K562 (cell line): Measurements from ENCODE around the gene DCP2. TPM values are rescaled to one million over a fixed set of nuclear protein-coding genes. Genes with fewer than 3 reads are reported as not detected.
"Not testable (repeated sequence)": the region's sequence is repeated elsewhere in the genome, so short reads cannot be mapped to it uniquely, and the experiment has no call there.

Experiments used
- ATAC-seq: fragments of 200-7000 bp; cut with Tn5 transposase; 3 replicates; pipeline ENCODE4 v1.9.1; 2020; ENCODE audit warnings: moderate library complexity
- BruUV-seq: library from RNA; stranded (reverse); fragments of 400-500 nt; replicated peaks from 2 replicates; lab custom pipeline; 2021; lab: Mats Ljungman, UMichigan
- CTCF ChIA-PET: fragments of 300-600 bp; formaldehyde crosslinking; extraction: SDS; loops from one replicate; lab custom pipeline; 2021; ENCODE audit warnings: low intra/inter-chr PET ratio; lab: Yijun Ruan, JAX
- POLR2A ChIA-PET: fragments of 300-600, 350-650 bp; sonication (Branson Sonifier 250); formaldehyde crosslinking; extraction: SDS; loops from one replicate; lab custom pipeline; 2021; ENCODE audit warnings: antibody characterized with exemption, inconsistent platforms; lab: Yijun Ruan, JAX
- DNase-seq, 4 experiments: peaks; one replicate each; pipeline versions ENCODE4 v3.0.0 to v3.0.0-alpha.2; 2011 to 2018; ENCODE audit warnings: low spot score in 3 of 4, mixed read lengths in 3 of 4; ENCODE audit errors: extremely low read depth in 1 of 4
- FAIRE-seq: peaks from 2 replicates; lab custom pipeline; 2011; peaks lifted over from hg19 to GRCh38; lab: Jason Lieb, UNC
- H2AFZ ChIP-seq: 2 replicates; pipeline ENCODE4 v1.6.0; 2011; ENCODE audit warnings: low read depth, low read length, control low read depth, inconsistent platforms
- H3K27ac ChIP-seq: fragments of 200-600 bp; 3 replicates; pipeline ENCODE4 v1.8.0; 2011; ENCODE audit warnings: low read depth, mild to moderate bottlenecking, control low read depth, inconsistent platforms, low read length, moderate library complexity, mixed read lengths; ENCODE audit errors: extremely low read depth
- H3K27me3 ChIP-seq, 2 experiments: fragments of 300-600 bp in 1 of 2; 2 replicates in 1 of 2; 3 replicates in 1 of 2; pipeline versions ENCODE4 v1.6.0 to v1.8.0; 2011; ENCODE audit warnings: inconsistent platforms in 2 of 2, low read length in 2 of 2, mild to moderate bottlenecking in 1 of 2, mixed read lengths in 1 of 2, moderate library complexity in 1 of 2; ENCODE audit not compliant: control insufficient read depth in 2 of 2, insufficient read depth in 2 of 2
- H3K36me3 ChIP-seq: fragments of 300-600 bp; 3 replicates; pipeline ENCODE4 v1.8.0; 2011; ENCODE audit warnings: mild to moderate bottlenecking, low read length, inconsistent platforms; ENCODE audit not compliant: control insufficient read depth, insufficient read depth
- H3K4me1 ChIP-seq, 2 experiments: fragments of 200-600 bp in 1 of 2; replicated peaks in 1 of 2; 2 replicates in 1 of 2; 3 replicates in 1 of 2; pipeline versions ENCODE4 v1.5.1 to v1.8.0; 2011; ENCODE audit warnings: inconsistent platforms in 2 of 2, low read length in 2 of 2, mild to moderate bottlenecking in 1 of 2, mixed read lengths in 1 of 2, moderate library complexity in 1 of 2; ENCODE audit not compliant: control insufficient read depth in 2 of 2, insufficient read depth in 2 of 2
- H3K4me2 ChIP-seq: 2 replicates; pipeline ENCODE4 v1.6.1; 2011; ENCODE audit warnings: low read length, control low read depth, inconsistent platforms, mixed read lengths; ENCODE audit not compliant: insufficient read depth
- H3K4me3 ChIP-seq: fragments of 200-600 bp; sonication (generic), shearing (Covaris generic); 2 replicates; pipeline ENCODE4 v1.5.1; 2016; ENCODE audit warnings: control low read depth, inconsistent platforms
- H3K79me2 ChIP-seq: fragments of 200-600 bp; 3 replicates; pipeline ENCODE4 v1.8.0; 2011; ENCODE audit warnings: low read length, inconsistent platforms; ENCODE audit not compliant: control insufficient read depth, insufficient read depth
- H3K9ac ChIP-seq, 2 experiments: 2 replicates each; pipeline versions ENCODE4 v1.6.0 to v1.6.1; 2011; ENCODE audit warnings: low read depth in 2 of 2, low read length in 2 of 2, control low read depth in 1 of 2, inconsistent platforms in 1 of 2, mild to moderate bottlenecking in 1 of 2, mixed read lengths in 1 of 2; ENCODE audit not compliant: insufficient read depth in 1 of 2
- H3K9me1 ChIP-seq: one replicate; pipeline ENCODE4 v1.6.0; 2011; ENCODE audit warnings: inconsistent platforms, mild to moderate bottlenecking, low read length, moderate library complexity; ENCODE audit not compliant: control insufficient read depth, insufficient read depth
- H3K9me3 ChIP-seq: replicated peaks from 2 replicates; pipeline ENCODE4 v1.5.1; 2011; ENCODE audit warnings: low read depth, low read length, inconsistent platforms; ENCODE audit not compliant: control insufficient read depth, insufficient read depth
- H4K20me1 ChIP-seq: replicated peaks from 2 replicates; pipeline ENCODE4 v1.6.1; 2011; ENCODE audit warnings: low read length, inconsistent platforms, mixed read lengths; ENCODE audit not compliant: control insufficient read depth, insufficient read depth
- ADNP ChIP-seq: fragments of 200-800 bp; sonication (Bioruptor generic); IDR thresholded peaks from 2 replicates; pipeline ENCODE4 v1.6.1; 2016; ENCODE audit warnings: missing genetic modification characterization, missing compliant biosample characterization
- ARID1B ChIP-seq: fragments of 450-650 bp; IDR thresholded peaks from 2 replicates; pipeline ENCODE4 v1.6.1; 2016; ENCODE audit warnings: antibody characterized with exemption, mild to moderate bottlenecking, inconsistent platforms
- C11orf30 ChIP-seq: fragments of 450-650 bp; IDR thresholded peaks from 2 replicates; pipeline ENCODE4 v1.6.1; 2016; ENCODE audit warnings: low read depth, mild to moderate bottlenecking
- CBFA2T3 ChIP-seq: fragments of 450-650 bp; IDR thresholded peaks from 2 replicates; pipeline ENCODE4 v1.6.1; 2017
- CC2D1A ChIP-seq: fragments of 450-650 bp; IDR thresholded peaks from 2 replicates; pipeline ENCODE4 v1.6.1; 2017; ENCODE audit warnings: mild to moderate bottlenecking
- EGR1 ChIP-seq: fragments of 450-650 bp; conservative IDR thresholded peaks from 2 replicates; pipeline ENCODE4 v1.6.1; 2017; ENCODE audit warnings: mild to moderate bottlenecking
- EP300 ChIP-seq: IDR thresholded peaks from 2 replicates; pipeline ENCODE4 v1.6.1; 2012; ENCODE audit warnings: low read length, improper control_type of control experiment
- FOS ChIP-seq: IDR thresholded peaks from 3 replicates; pipeline ENCODE4 v1.6.1; 2011; ENCODE audit not compliant: insufficient read length; ENCODE audit errors: extremely low read depth
- FOSL1 ChIP-seq: fragments of 200-800 bp; sonication (Bioruptor generic); conservative IDR thresholded peaks from 2 replicates; pipeline ENCODE4 v1.6.1; 2016; ENCODE audit warnings: missing genetic modification characterization, missing compliant biosample characterization
- HDAC1 ChIP-seq, 2 experiments: fragments of 450-650 bp; IDR thresholded peaks; 2 replicates each; pipeline ENCODE4 v1.6.1; 2016 to 2017; ENCODE audit warnings: inconsistent platforms in 1 of 2, mild to moderate bottlenecking in 1 of 2, moderate library complexity in 1 of 2
- JUN ChIP-seq, 2 experiments: sonication (generic) in 1 of 2; formaldehyde crosslinking in 1 of 2; IDR thresholded peaks; 2 replicates each; pipeline versions ENCODE4 v1.6.1 to v1.8.0; 2012 to 2022; ENCODE audit warnings: borderline replicate concordance in 2 of 2, mild to moderate bottlenecking in 2 of 2, improper control_type of control experiment in 1 of 2, low read depth in 1 of 2, low read length in 1 of 2, missing genetic modification reagents in 1 of 2
- JUND ChIP-seq, 2 experiments: IDR thresholded peaks; 2 replicates in 1 of 2; 3 replicates in 1 of 2; pipeline ENCODE4 v1.6.1; 2011; ENCODE audit warnings: borderline replicate concordance in 2 of 2, low read depth in 2 of 2, low read length in 2 of 2, improper control_type of control experiment in 1 of 2, missing biosample characterization in 1 of 2, missing genetic modification characterization in 1 of 2, missing genetic modification reagents in 1 of 2
- KDM1A ChIP-seq, 2 experiments: fragments of 450-650 bp; IDR thresholded peaks; 2 replicates each; pipeline ENCODE4 v1.6.1; 2016; ENCODE audit warnings: mild to moderate bottlenecking in 2 of 2
- NFE2 ChIP-seq: IDR thresholded peaks from 2 replicates; pipeline ENCODE4 v1.6.1; 2014; ENCODE audit warnings: antibody characterized with exemption, low read depth
- NFIC ChIP-seq: fragments of 450-650 bp; IDR thresholded peaks from 2 replicates; pipeline ENCODE4 v1.6.1; 2017; ENCODE audit warnings: mild to moderate bottlenecking, inconsistent platforms
- NR2C2 ChIP-seq, 2 experiments: fragments of 200-800 bp in 1 of 2; sonication (Bioruptor generic) in 1 of 2; sonication (generic) in 1 of 2; formaldehyde crosslinking in 1 of 2; IDR thresholded peaks; 2 replicates each; pipeline versions ENCODE4 v1.6.1 to v1.8.0; 2016 to 2022; ENCODE audit warnings: mild to moderate bottlenecking in 1 of 2, missing compliant biosample characterization in 1 of 2, missing genetic modification characterization in 1 of 2, missing genetic modification reagents in 1 of 2
- SMARCA4 ChIP-seq: fragments of 450-650 bp; IDR thresholded peaks from 2 replicates; pipeline ENCODE4 v1.6.1; 2016
- SMARCC2 ChIP-seq: fragments of 450-650 bp; IDR thresholded peaks from 2 replicates; pipeline ENCODE4 v1.6.1; 2017; ENCODE audit warnings: antibody characterized with exemption, moderate library complexity, mild to moderate bottlenecking, low read depth
- SMARCE1 ChIP-seq: fragments of 450-650 bp; IDR thresholded peaks from 2 replicates; pipeline ENCODE4 v1.7.1; 2016; ENCODE audit warnings: mild to moderate bottlenecking
- TRIM24 ChIP-seq, 2 experiments: fragments of 450-650 bp; IDR thresholded peaks; 2 replicates each; pipeline ENCODE4 v1.6.1; 2016
- WGBS: fragments of 100-300 bp; shearing (Covaris generic); methylation state at CpG from one replicate; pipeline ENCODE4 v1.1.6; 2016; ENCODE audit warnings: low coverage, mixed read lengths; ENCODE audit not compliant: insufficient coverage; ENCODE audit errors: missing lambda C conversion rate; 5-methylcytosine and 5-hydroxymethylcytosine counted together
- in situ Hi-C: fragments of 300-500 bp; cut with MboI; formaldehyde crosslinking; loops from 4 replicates; pipeline ENCODE4 v1.15.0; 2018; ENCODE audit warnings: inconsistent platforms, mixed read lengths
- intact Hi-C: fragments of 100-400 bp; cut with micrococcal nuclease; formaldehyde crosslinking; loops from 2 replicates; pipeline ENCODE4 v1.14.2; 2022
- polyA plus RNA-seq, 8 experiments: library from polyadenylated mRNA; depleted of rRNA in 4 of 8; stranded (reverse) in 5 of 8; unstranded in 3 of 8; fragments of >200 nt; fragmentation: Nextera tagmentation in 2 of 8; fragmentation: Illumina TruSeq in 1 of 8; extraction: Ambion mirVana in 2 of 8; extraction: Trizol in 1 of 8; gene quantifications; 2 replicates each; pipeline versions ENCODE4 v1.2.1 to v1.2.3, GENCODE V29; 2011 to 2014; ENCODE audit warnings: inconsistent platforms in 1 of 8, missing spikeins in 1 of 8
- total RNA-seq, 7 experiments: library from RNA; depleted of rRNA in 6 of 7; stranded (reverse); fragments of >200 nt in 6 of 7; fragmentation: Illumina TruSeq in 2 of 7; extraction: Trizol in 2 of 7; gene quantifications; 2 replicates each; pipeline versions ENCODE4 v1.2.1 to v1.2.3, GENCODE V29; 2011 to 2021; ENCODE audit warnings: low replicate concordance in 1 of 7
- TF ChIP-seq, protein P1 (sequence below), 2 experiments: fragments of 450-650 bp in 1 of 2; sonication (generic) in 1 of 2; formaldehyde crosslinking in 1 of 2; IDR thresholded peaks in 1 of 2; conservative IDR thresholded peaks in 1 of 2; 2 replicates each; pipeline versions ENCODE4 v1.6.1 to v1.8.1; 2016 to 2023; ENCODE audit warnings: mild to moderate bottlenecking in 2 of 2, moderate library complexity in 2 of 2, inconsistent platforms in 1 of 2, missing genetic modification reagents in 1 of 2
- TF ChIP-seq, protein P2 (sequence below): fragments of 450-650 bp; IDR thresholded peaks from 2 replicates; pipeline ENCODE4 v1.6.1; 2016; ENCODE audit warnings: low read depth, mild to moderate bottlenecking, moderate library complexity

DCP2 gene
- total and polyA plus RNA-seq, 9 of the 15 experiments (the other 6 are each of a cell fraction or from before 2014, with no cell fraction given), result 25.9 to 109 (median 46.7) TPM

DNA sequence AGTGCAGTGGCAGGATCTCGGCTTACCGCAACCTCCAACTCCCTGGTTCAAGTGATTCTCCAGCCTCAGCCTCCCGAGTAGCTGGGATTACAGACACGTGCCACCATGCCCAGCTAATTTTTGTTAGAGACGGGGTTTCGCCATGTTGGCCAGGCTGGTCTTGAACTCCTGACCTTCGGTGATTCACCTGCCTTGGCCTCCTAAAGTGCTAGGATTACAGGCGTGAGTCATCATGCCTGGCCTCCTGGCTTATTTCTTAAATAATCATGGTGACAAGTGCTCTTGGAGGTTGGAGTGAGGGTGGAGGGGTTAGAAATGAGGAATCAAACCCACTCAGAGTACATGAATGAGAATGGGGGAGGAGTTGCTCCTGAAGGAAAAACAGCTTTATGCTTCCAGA is 16.7 kb upstream of the DCP2 start:
- intact Hi-C loops, result loop anchor here (5.0 kb wide), 1 partner anchor 268 kb away; no protein-coding TSS in a partner anchor
- H3K4me2 ChIP-seq; H3K79me2 ChIP-seq; H4K20me1 ChIP-seq; H3K9me3 ChIP-seq; BruUV-seq; FAIRE-seq; CTCF ChIA-PET; H3K36me3 ChIP-seq; H3K27ac ChIP-seq; H3K27me3 ChIP-seq; H3K9me1 ChIP-seq; H3K9ac ChIP-seq; in situ Hi-C loops; H3K4me3 ChIP-seq; TF ChIP-seq NR2C2 (CRISPR knock-in tag; IDR thresholded peaks at IDR 0.05); JUN (CRISPR knock-in tag; IDR thresholded peaks at IDR 0.05; ENCODE audit: borderline replicate concordance): not testable (repeated sequence)
- DNase-seq (peak in 3 of 4 experiments; percentile 23 to 66 (median 36)), ATAC-seq (peak; percentile 36)
- 38% methylated on average over 8 of the region's 8 CpGs for WGBS
- POLR2A ChIA-PET, result interaction anchor here (0.6 to 2.1 kb wide), 3 partner anchors 12 to 39 kb away, joined by 3 to 8 read pairs (median 4); partner anchors contain the start of gene DCP2
- peaks cover 5 to 17% of the 10 kb centered on the region in 2 experiments; a peak in 4 of 5 replicates for H3K4me1 ChIP-seq
- H2AFZ ChIP-seq, result peak overlapping the region; percentile 32; the same call in 1 of the 2 replicates
- peak; percentile 16; the same call in 1 of the 2 replicates for TF ChIP-seq C11orf30
- 0 out of 2 replicates have a peak, but pooled peaks have one; percentile 19 for TF ChIP-seq CC2D1A
- TF ChIP-seq, protein P1, sequence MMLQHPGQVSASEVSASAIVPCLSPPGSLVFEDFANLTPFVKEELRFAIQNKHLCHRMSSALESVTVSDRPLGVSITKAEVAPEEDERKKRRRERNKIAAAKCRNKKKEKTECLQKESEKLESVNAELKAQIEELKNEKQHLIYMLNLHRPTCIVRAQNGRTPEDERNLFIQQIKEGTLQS (IDR thresholded peaks at IDR 0.05), result peak; percentile 95
- TF ChIP-seq, protein P1 (CRISPR knock-in tag; conservative IDR thresholded peaks at IDR 0.05), result peak; percentile 62; the same call in 1 of the 2 replicates
- TF ChIP-seq, protein P2, sequence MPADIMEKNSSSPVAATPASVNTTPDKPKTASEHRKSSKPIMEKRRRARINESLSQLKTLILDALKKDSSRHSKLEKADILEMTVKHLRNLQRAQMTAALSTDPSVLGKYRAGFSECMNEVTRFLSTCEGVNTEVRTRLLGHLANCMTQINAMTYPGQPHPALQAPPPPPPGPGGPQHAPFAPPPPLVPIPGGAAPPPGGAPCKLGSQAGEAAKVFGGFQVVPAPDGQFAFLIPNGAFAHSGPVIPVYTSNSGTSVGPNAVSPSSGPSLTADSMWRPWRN, result 0 out of 2 replicates have a peak, but pooled peaks have one; percentile 31
- peak in 1 of 2 experiments; percentile 24; a peak in 1 of 4 replicates for TF ChIP-seq HDAC1 (IDR thresholded peaks at IDR 0.05)
- TF ChIP-seq NFE2, result peak; percentile 42; the same call in 1 of the 2 replicates
- TF ChIP-seq JUND (IDR thresholded peaks at IDR 0.05; ENCODE audit: borderline replicate concordance, low read depth, low read length), result peak; percentile 83
- TF ChIP-seq JUND (tag; IDR thresholded peaks at IDR 0.05; ENCODE audit: borderline replicate concordance, low read depth, low read length), result peak; percentile 84
- peak; percentile 76 for TF ChIP-seq SMARCE1
- peak; percentile 44 for TF ChIP-seq CBFA2T3
- peak; percentile 53 for TF ChIP-seq NR2C2 (tag; IDR thresholded peaks at IDR 0.05)
- peak; percentile 68; the same call in 1 of the 2 replicates for TF ChIP-seq JUN (IDR thresholded peaks at IDR 0.05; ENCODE audit: borderline replicate concordance, low read depth, low read length)
- TF ChIP-seq SMARCC2, result 0 out of 2 replicates have a peak, but pooled peaks have one; percentile 69
- 0 out of 4 replicates have a peak, but pooled peaks of 1 of the 2 experiments have one; percentile 13 for TF ChIP-seq TRIM24 (IDR thresholded peaks at IDR 0.05)
- peak; percentile 78 for TF ChIP-seq ARID1B
- peak; percentile 73 for TF ChIP-seq SMARCA4
- TF ChIP-seq KDM1A (IDR thresholded peaks at IDR 0.05), result peak; percentile 78 to 79
- TF ChIP-seq ADNP (tag), result peak; percentile 47; the same call in 1 of the 2 replicates
- peak; percentile 87 for TF ChIP-seq FOSL1 (tag)
- 0 out of 2 replicates have a peak, but pooled peaks have one; percentile 14 for TF ChIP-seq EGR1
- TF ChIP-seq NFIC, result 0 out of 2 replicates have a peak, but pooled peaks have one; percentile 19
- peak; percentile 13; the same call in 1 of the 2 replicates for TF ChIP-seq EP300
- peak; percentile 16 for TF ChIP-seq FOS
